ENCODE measurements around the gene MPDU1. TPM values are rescaled to one million over a fixed set of nuclear protein-coding genes. Genes with fewer than 3 reads are reported as not detected.
A peak's percentile ranks its signal among the peaks of the same experiment; 100 is the strongest.

MPDU1 gene
- 25.9 TPM for total RNA-seq
- long read RNA-seq, transcript MPDU1-201 (7 exons, 1,601 nt) = major isoform, 27 of 36 reads
- long read RNA-seq, partial matches to known transcripts = 2 of 36 reads
- long read RNA-seq, other reads (novel, unspliced or antisense) = 0 of 36 reads

GRCh38 chr17:7583253-7584109 lies at the start of gene MPDU1:
Gene MPDU1, plus strand, starts transcription at chr17:7583852. Its CDS starts 11 bp downstream, at chr17:7583863.
- DNase-seq (peak; percentile 98), ATAC-seq (ENCODE audit: poor library complexity) (peak; percentile 92)
- intact Hi-C loops (cut with DNase I) = loop anchor here (5.0 kb wide), 1 partner anchor 141 kb away; no protein-coding TSS in a partner anchor

GRCh38 chr17:7538050-7538449 lies 45.6 kb upstream of the MPDU1 start:
- ATAC-seq (ENCODE audit: poor library complexity) = no peak
- intact Hi-C loops (cut with DNase I) = no loop called here
- no peak for DNase-seq

- ATAC-seq (ENCODE audit: poor library complexity) (no peak), DNase-seq (no peak)
- intact Hi-C loops (cut with DNase I) = no loop called here
These were observed 44.6 kb upstream of the MPDU1 start for GRCh38 chr17:7538891-7539545.

- intact Hi-C loops (cut with DNase I) = no loop called here
- DNase-seq (no peak), ATAC-seq (ENCODE audit: poor library complexity) (no peak)
These were observed 42.5 kb upstream of the MPDU1 start for GRCh38 chr17:7541074-7541621.

- no peak for ATAC-seq (ENCODE audit: poor library complexity)
- no peak for DNase-seq
- intact Hi-C loops (cut with DNase I) = no loop called here
These were observed 38.7 kb upstream of the MPDU1 start for GRCh38 chr17:7544911-7545310.

- DNase-seq = peak; percentile 85
- intact Hi-C loops (cut with DNase I) = no loop called here
- peak; percentile 90 for ATAC-seq (ENCODE audit: poor library complexity)
These were observed 34.9 kb upstream of the MPDU1 start, which contains the start of gene TNFSF12 for GRCh38 chr17:7548585-7549400. Gene TNFSF12, plus strand, starts transcription at chr17:7549058. Its CDS starts 96 bp downstream, at chr17:7549154.

GRCh38 chr17:7549401-7550055 lies 34.1 kb upstream of the MPDU1 start:
- intact Hi-C loops (cut with DNase I) = no loop called here
- ATAC-seq (ENCODE audit: poor library complexity) = peak; percentile 58
- DNase-seq = no peak

- DNase-seq = no peak
- ATAC-seq (ENCODE audit: poor library complexity) = no peak
- intact Hi-C loops (cut with DNase I) = no loop called here
These were observed 33.3 kb upstream of the MPDU1 start for GRCh38 chr17:7550344-7550743.

- intact Hi-C loops (cut with DNase I) = no loop called here
- no peak for DNase-seq
- ATAC-seq (ENCODE audit: poor library complexity) = no peak
These were observed 32.3 kb upstream of the MPDU1 start for GRCh38 chr17:7551396-7551795.

GRCh38 chr17:7552621-7553051 lies 31.0 kb upstream of the MPDU1 start:
- ATAC-seq (ENCODE audit: poor library complexity) (no peak), DNase-seq (no peak)
- intact Hi-C loops (cut with DNase I) = no loop called here

- intact Hi-C loops (cut with DNase I) = no loop called here
- no peak for ATAC-seq (ENCODE audit: poor library complexity)
These were observed 30.3 kb upstream of the MPDU1 start for GRCh38 chr17:7553356-7553755.

GRCh38 chr17:7555320-7555948 lies 28.2 kb upstream of the MPDU1 start:
- intact Hi-C loops (cut with DNase I) = loop anchor here (5.0 kb wide), 2 partner anchors 43 to 243 kb away; no protein-coding TSS in a partner anchor
- no peak for ATAC-seq (ENCODE audit: poor library complexity)
- no peak for DNase-seq

More at GRCh38 chr17:7553356-7553755, 30.3 kb upstream of the MPDU1 start:
- no peak for DNase-seq

GRCh38 chr17:7556627-7557026 lies 27.0 kb upstream of the MPDU1 start:
- ATAC-seq (ENCODE audit: poor library complexity) (no peak), DNase-seq (no peak)
- intact Hi-C loops (cut with DNase I) = loop anchor here (5.0 kb wide), 2 partner anchors 44 to 244 kb away; no protein-coding TSS in a partner anchor

- intact Hi-C loops (cut with DNase I) = loop anchor here (5.0 kb wide), 2 partner anchors 45 to 245 kb away; no protein-coding TSS in a partner anchor
These were observed 26.4 kb upstream of the MPDU1 start for GRCh38 chr17:7557147-7557764.

GRCh38 chr17:7557775-7558543 lies 25.7 kb upstream of the MPDU1 start:
- intact Hi-C loops (cut with DNase I) = loop anchor here (5.0 kb wide), 2 partner anchors 46 to 246 kb away; no protein-coding TSS in a partner anchor
- ATAC-seq (ENCODE audit: poor library complexity) = peak; percentile 63
- DNase-seq = peak; percentile 93

More at GRCh38 chr17:7557147-7557764, 26.4 kb upstream of the MPDU1 start:
- DNase-seq (no peak), ATAC-seq (ENCODE audit: poor library complexity) (no peak)

Measured in Right ventricle myocardium superior (tissue), 1 donor.